ENCODE results near the gene SNX15.

Gene SNX15

GRCh38 chr11:65056999-65057398 is 29.8 kb downstream of the SNX15 start:
- no peak for DNase-seq (ENCODE audit: low spot score)

- no peak for DNase-seq (ENCODE audit: low spot score)
Observed at GRCh38 chr11:65057526-65057925, 30.3 kb downstream of the SNX15 start.

- no peak for DNase-seq (ENCODE audit: low spot score)
Observed at GRCh38 chr11:65058012-65058411, 30.8 kb downstream of the SNX15 start.

- no peak for DNase-seq (ENCODE audit: low spot score)
Observed at GRCh38 chr11:65058419-65059054, 31.3 kb downstream of the SNX15 start, which contains the start of gene NAALADL1. TSS of gene NAALADL1 (minus strand) at chr11:65058553. CDS start at chr11:65058521, 32 bp downstream.

- no peak for DNase-seq (ENCODE audit: low spot score)
Observed at GRCh38 chr11:65059523-65059922, 32.3 kb downstream of the SNX15 start.

GRCh38 chr11:65059959-65060824 is 33.0 kb downstream of the SNX15 start:
- no peak for DNase-seq (ENCODE audit: low spot score)

- no peak for DNase-seq (ENCODE audit: low spot score)
Observed at GRCh38 chr11:65060913-65061408, 33.7 kb downstream of the SNX15 start.

- no peak for DNase-seq (ENCODE audit: low spot score)
Observed at GRCh38 chr11:65063532-65063931, 36.3 kb downstream of the SNX15 start.

GRCh38 chr11:65064847-65065240 is 37.6 kb downstream of the SNX15 start:
- no peak for DNase-seq (ENCODE audit: low spot score)

- DNase-seq (ENCODE audit: low spot score) = no peak
Observed at GRCh38 chr11:65065851-65066250, 38.6 kb downstream of the SNX15 start.

GRCh38 chr11:65066315-65066714 is 39.1 kb downstream of the SNX15 start:
- no peak for DNase-seq (ENCODE audit: low spot score)

- no peak for DNase-seq (ENCODE audit: low spot score)
Observed at GRCh38 chr11:65066805-65067291, 39.6 kb downstream of the SNX15 start.

- DNase-seq (ENCODE audit: low spot score) = no peak
Observed at GRCh38 chr11:65067446-65067845, 40.2 kb downstream of the SNX15 start.

GRCh38 chr11:65069217-65069616 is 42.0 kb downstream of the SNX15 start:
- DNase-seq (ENCODE audit: low spot score) = peak; percentile 33

GRCh38 chr11:65071907-65072630 is 44.8 kb downstream of the SNX15 start:
- no peak for DNase-seq (ENCODE audit: low spot score)

GRCh38 chr11:65072631-65072966 is 45.4 kb downstream of the SNX15 start:
- no peak for DNase-seq (ENCODE audit: low spot score)

- DNase-seq (ENCODE audit: low spot score) = no peak
Observed at GRCh38 chr11:65077451-65077850, 50.2 kb downstream of the SNX15 start.

GRCh38 chr11:65078151-65078550 is 50.9 kb downstream of the SNX15 start:
- DNase-seq (ENCODE audit: low spot score) = peak; percentile 44

GRCh38 chr11:65078786-65079342 is 51.6 kb downstream of the SNX15 start:
- DNase-seq (ENCODE audit: low spot score) = no peak

GRCh38 chr11:65083134-65083833 is 56.0 kb downstream of the SNX15 start:
- DNase-seq (ENCODE audit: low spot score) = no peak

GRCh38 chr11:65083834-65084597 is 56.8 kb downstream of the SNX15 start, which contains the start of the genes CDCA5 and ZFPL1:
TSS of gene CDCA5 (minus strand) at chr11:65084040. CDS start at chr11:65083978, 62 bp downstream.
TSS of gene ZFPL1 (plus strand) at chr11:65084222. CDS start at chr11:65084699, 477 bp downstream.
- DNase-seq (ENCODE audit: low spot score) = peak; percentile 95
